Amygdala (tissue), 56 donors: ENCODE results near the gene GDF15.

Experiments
- DNase-seq, 56 donors: peaks; one replicate each; lab custom pipeline; 2025; lab: John Stamatoyannopoulos, UW

GDF15 gene

DNA sequence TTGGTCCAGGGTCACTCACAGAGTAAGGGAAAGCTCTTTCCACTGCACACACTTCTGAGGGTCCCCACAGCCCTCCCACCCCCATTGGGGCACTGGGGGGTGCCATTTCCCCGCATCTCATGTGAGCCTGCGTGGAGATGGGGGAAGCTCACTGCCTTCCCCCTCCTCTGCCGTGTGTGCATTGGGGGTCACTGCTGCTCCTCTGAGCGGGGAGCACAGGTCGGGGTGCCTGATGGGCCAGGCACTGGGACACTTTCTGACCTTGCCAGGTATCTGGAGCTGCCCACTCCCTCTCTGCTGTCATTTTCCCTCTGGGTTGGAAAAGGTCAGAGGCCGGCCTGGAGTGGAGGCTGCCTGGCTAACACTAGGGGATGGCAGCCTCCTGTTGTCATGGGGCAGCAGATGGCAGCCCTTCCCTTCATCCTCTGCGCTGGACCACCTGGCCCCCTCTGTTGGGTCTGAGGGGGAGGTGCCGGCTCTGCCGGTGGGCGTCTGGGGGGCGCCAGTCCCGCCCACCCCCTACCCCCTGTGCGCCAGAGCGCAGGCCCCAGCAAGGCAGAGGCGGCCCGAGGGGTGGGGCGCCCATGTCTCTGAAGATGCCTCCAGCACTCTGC is 42.3 kb downstream of the GDF15 start:
- no peak for DNase-seq

- peak in 43 of 56 donors; percentile 13 to 85 (median 61) for DNase-seq
These were observed 43.1 kb downstream of the GDF15 start for GRCh38 chr19:18428787-18429674.

DNA sequence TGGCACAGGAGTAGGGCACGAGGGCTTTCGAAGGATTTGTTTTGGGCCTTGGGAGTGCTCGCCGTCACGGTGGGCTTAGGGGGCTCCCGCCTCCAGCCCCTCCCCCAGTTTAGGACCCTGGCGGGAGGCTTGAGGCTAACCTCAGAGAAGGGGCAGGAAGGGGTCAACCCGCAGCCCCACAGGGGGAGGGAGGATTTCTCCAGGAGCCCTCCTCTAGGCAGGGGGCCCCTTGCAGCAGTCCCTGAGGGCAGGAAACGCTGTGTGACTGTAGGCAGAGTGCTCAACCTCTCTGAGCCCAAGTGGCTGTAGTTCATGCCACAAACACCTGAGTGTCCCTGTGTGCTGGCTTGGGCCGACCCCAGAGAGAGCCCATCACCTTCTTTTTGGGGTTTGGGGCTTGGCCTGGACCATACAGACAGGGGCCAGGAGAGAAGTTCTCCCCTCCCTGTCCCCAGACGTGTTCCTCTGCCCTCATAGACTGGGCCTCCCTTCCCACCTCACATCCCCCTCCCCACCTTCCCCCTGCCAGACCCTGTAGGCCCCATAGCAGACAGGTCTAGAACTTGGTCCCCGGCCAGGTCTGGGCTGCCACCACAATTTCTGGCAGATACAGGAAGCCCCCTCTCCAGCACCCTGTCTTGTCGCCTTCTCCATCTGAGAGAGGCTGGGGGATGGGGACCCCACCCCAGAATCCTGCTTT is 43.9 kb downstream of the GDF15 start:
- DNase-seq: no peak

DNA sequence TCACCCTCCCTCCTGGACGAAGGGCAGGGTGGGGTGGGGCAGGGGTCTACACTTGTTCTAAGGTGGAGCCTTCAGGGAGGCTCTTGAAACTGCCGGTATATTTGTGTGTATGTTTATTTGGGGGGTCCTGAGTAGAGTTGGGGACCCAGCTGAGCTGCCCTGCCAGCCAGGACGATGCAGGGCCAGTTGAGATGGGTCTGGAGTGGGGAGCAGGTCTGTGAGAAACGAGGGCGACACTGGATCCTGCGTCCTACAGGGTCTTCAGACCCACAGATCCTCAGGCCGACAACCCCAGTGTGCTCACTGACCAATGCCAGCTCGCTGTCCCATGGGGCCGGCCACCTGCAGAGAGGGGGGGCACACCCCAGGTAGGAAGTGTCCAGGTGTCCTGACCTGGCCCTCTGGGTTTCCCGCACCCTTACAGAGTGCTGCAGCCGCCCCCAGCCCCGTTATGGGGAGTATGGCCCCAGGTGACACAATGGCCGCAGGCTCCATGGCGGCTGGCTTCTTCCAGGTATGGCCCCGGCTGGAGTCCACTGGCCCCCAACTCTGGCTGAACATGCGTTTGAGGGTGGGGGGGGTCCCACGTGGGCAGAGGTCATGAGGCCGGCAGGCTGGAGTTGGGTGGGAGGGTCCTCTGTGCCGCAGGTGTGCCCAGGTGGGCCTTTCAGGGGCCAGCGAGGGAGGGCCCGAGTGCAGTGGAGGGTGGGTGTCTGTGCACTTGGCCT is 44.6 kb downstream of the GDF15 start:
- DNase-seq: no peak

GRCh38 chr19:18431351-18432197 is 45.6 kb downstream of the GDF15 start:
- no peak for DNase-seq

- DNase-seq: no peak
These were observed 46.5 kb downstream of the GDF15 start for GRCh38 chr19:18432275-18433014.

- peak in 4 of 56 donors; percentile 6 to 33 (median 17) for DNase-seq
These were observed 47.2 kb downstream of the GDF15 start for GRCh38 chr19:18433015-18433691.

DNA sequence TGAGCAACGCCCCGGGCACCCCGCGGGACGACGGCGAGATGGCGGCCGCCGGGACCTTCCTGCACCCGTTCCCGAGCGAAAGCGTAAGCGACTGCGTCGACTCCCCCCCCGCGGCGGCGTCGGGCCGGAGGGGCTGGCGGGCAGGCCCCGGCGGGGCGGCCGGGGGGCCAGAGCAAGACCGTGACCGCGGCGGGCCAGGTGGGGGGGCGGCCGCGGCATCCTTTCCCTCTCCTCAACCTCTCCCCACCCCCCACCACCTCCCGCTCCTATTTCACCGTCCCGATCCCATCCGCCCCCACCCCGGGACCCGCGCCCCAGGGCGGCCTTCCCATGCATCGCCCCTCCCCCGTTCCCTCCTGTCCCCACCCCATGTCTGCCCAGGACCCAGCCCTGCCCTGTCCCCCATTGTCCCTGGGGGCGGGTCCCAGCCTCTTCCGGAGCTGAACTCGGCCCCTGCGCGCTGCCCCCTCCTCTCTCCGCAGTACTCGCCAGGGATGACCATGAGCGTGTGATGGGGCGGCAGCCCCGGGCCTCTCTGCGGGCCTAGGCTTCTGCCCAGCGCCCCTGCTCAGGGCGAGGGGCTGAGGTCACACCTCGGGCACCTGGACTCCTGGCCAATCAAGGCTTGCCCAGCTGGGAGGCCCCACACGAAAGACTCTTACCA is 47.9 kb downstream of the GDF15 start:
- DNase-seq: peak in 1 of 56 donors; percentile 16

DNA sequence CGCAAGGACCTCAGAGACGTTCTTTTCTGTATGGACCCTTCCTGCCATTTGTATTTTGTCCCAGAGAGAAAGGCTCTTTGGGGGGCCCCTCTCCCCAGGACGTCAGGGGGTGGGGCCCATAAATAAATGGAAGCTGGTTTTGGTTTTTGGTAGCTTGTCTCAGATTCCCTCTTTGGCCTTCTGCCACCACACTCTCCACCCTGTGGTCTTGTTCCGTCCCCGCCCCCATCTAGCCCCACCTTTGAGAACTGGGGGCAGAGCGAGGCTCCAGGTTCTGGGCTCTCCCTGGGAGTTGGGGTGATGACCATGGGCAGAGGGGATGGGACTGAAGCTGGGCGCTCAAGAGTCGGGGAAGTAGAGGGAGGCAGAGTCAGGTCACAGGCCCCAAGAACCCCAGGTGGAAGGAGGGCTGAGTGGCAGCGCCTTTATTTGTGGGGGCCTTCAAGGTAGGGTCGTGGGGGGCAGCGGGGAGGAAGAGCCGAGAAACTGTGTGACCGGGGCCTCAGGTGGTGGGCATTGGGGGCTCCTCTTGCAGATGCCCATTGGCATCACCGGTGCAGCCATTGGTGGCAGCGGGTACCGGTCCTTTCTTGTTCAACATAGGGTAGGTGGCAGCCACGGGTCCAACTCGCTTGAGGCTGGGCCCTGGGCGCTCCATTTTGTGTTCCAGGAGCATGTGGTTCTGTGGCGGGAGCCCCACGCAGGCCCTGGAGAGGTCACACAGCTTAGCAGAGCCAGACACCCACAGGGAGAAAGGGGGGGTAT is 48.6 kb downstream of the GDF15 start:
- DNase-seq: no peak

DNA sequence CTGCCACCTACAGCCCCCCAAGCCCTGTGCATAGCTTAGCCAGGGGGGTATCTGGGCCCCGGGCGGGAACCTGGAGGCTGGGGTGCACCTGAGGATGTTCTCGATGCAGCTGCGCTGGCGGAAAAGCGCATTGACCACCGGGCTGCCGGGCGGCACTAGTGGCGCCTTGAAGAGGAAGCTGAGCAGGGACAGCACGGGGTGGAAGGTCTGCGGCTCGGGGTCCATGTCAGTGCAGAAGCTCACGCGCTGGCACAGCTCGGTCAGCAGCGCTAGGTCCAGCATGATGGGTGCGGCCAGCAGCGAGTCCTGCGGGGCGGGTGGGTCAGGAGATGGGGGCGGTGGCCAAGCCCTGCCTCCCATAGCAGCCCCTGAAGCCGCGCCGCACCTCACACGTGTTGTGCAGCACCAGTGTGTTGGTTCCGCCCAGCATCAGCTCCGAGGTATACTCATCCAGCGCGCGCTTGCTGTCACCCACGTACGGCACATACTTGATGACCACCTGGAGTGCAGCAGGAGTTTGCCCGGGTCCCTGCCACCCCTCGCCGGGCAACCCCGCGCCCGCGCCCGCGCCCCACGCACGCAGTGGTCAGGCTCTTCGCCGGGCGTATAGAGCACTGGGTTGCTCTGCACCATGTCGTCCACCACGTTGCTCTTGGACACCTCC is 49.4 kb downstream of the GDF15 start:
- DNase-seq: no peak

GRCh38 chr19:18435842-18436670 is 50.1 kb downstream of the GDF15 start:
- DNase-seq: no peak

DNA sequence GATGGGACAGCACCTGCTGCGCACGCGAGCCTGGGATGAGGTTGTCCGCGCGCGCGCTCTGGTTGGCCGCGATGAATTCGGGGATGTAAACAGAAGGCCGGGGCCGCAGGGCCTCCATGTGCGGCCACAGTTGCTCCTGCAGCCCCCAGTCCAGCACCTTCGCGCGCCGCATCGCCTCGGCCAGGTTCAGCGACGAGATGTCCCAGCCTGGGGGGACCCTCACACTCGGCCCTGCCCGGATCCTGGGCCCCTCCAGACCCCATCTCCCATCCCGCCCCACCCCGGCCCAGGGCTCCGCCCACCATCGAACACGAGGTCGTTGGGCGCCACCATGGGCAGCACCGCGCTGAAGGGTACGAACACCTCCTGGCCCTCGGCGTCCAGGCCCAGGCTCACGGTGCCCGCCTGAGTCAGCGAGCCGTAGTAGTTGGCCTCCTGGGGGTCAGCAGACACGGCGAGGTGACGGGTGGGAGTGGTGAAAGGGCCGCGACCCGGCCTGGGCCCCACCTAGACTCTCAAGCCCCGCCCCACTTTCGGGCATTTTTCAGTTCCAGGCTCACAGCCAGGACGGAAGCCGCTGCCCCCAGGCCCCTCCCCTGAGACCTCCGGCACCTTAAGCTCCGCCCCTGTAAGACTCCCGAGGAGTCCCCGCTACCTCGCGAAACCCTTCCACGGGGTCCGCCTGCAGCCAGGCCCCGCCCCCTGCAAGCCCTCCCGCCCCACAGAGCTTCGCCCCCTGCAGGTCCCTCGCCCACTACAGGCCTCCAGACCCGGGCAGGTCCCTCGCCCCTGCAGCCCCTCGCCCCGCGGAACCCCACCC is 50.9 kb downstream of the GDF15 start:
- peak in 20 of 56 donors; percentile 11 to 78 (median 32) for DNase-seq

DNA sequence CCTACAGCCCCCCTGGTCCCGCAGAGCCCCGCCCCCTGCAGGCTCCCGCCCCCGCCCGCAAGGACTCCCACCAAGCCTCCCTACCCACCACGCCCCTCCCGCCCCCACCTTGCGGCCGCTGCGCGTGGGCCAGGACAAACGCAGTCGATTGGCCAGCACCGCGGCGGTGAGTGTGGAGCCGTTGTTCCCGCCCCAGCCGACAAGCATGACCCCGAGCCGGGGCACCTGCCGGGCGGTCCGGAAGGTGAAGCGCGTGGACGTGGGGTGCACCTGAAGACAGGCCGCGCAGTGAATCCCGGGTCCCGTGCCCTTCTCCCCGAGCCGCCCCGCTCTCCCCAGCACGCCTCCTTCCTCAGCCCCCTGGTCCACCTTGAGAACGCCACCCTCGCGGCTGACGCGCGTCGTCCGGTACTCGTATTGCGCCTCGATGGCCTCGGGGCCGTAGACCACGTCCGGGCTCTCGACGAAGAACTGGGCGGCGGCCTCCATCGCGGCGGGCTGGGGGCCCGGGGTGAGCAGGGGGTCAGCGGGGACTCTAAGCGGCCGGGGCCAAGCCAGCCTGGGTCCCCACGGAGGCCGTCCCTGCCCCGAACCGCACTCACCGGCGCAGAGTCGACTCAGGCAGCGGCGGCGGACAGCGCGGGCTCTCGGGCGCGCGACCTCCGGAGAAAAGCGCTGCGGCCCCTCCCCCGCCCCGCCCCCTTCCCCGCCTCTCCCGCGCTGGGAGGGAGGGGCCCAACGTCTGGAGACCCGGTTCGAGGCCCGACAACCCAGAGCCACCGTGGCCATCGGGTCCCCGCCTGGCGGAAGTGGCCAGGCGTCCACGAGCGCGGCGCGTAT is 51.8 kb downstream of the GDF15 start, which contains the start of gene ISYNA1:
TSS of gene ISYNA1 (minus strand) at position 643 of the 840 bp plus-strand sequence. CDS start at position 489, 154 bp downstream.
- DNase-seq: peak in 9 of 56 donors; percentile 17 to 78 (median 30)
